Esophagus squamous epithelium (tissue), 5 donors: ENCODE results near the gene NOM1. TPM values are rescaled to one million over a fixed set of nuclear protein-coding genes. Genes with fewer than 3 reads are reported as not detected.

ENCODE experiments used
- DNase-seq: peaks from one replicate; lab custom pipeline; 2025; lab: John Stamatoyannopoulos, UW
- H3K27ac ChIP-seq, 4 donors: fragments of 200-600 bp; sonication (generic); one replicate each; pipeline ENCODE4 v1.5.1; 2016 to 2019; ENCODE audit warnings: mild to moderate bottlenecking in 1 of 4
- H3K27me3 ChIP-seq, 4 donors: fragments of 200-600 bp; sonication (generic); 1 replicate in 3 of 4; 2 replicates in 1 of 4; pipeline versions ENCODE4 v1.5.1 to v1.6.0; 2017 to 2021; ENCODE audit warnings: antibody characterized with exemption in 1 of 4
- H3K36me3 ChIP-seq, 3 donors: fragments of 200-600 bp; sonication (generic); one replicate each; pipeline ENCODE4 v1.5.1; 2016 to 2019
- H3K4me1 ChIP-seq, 3 donors: fragments of 200-600 bp; sonication (generic); one replicate each; pipeline ENCODE4 v1.5.1; 2017 to 2019
- H3K4me3 ChIP-seq, 4 donors: fragments of 200-600 bp; sonication (generic); 1 replicate in 3 of 4; 2 replicates in 1 of 4; pipeline ENCODE4 v1.5.1; 2016 to 2019; ENCODE audit warnings: mild to moderate bottlenecking in 2 of 4, moderate library complexity in 1 of 4
- H3K9me3 ChIP-seq, 3 donors: fragments of 200-600 bp; sonication (generic); one replicate each; pipeline ENCODE4 v1.5.1; 2016 to 2019
- POLR2A ChIP-seq, 4 donors: fragments of 450-650 bp; IDR thresholded peaks; one replicate each; pipeline ENCODE4 v1.6.1; 2017; ENCODE audit warnings: antibody characterized with exemption in 4 of 4, mild to moderate bottlenecking in 4 of 4, moderate library complexity in 3 of 4
- WGBS, 2 donors: methylation state at CpG; one replicate each; pipeline ENCODE4 v1.1.5; 2018; 5-methylcytosine and 5-hydroxymethylcytosine counted together
- intact Hi-C: fragments of 100-400 bp; cut with DNase I; formaldehyde crosslinking; loops from one replicate; pipeline ENCODE4 v1.15.0; 2022
- total RNA-seq, 4 donors: library from RNA; depleted of rRNA; stranded (reverse); fragments of >200 nt; gene quantifications; one replicate each; pipeline ENCODE4 v1.1.0, GENCODE V29; 2016
- TF ChIP-seq, protein P1 (sequence below), 6 experiments: fragments of 450-650 bp in 4 of 6; fragments of 200-600 bp in 2 of 6; sonication (generic) in 2 of 6; IDR thresholded peaks; one replicate each; pipeline ENCODE4 v1.5.1; 2016 to 2019; ENCODE audit warnings: antibody characterized with exemption in 6 of 6, mild to moderate bottlenecking in 4 of 6, moderate library complexity in 4 of 6
- donor health status: DM: yes; HTN: yes; CAD: no.

The NOM1 gene
- total RNA-seq, 4 donors from 2014 or later, result 4.6 to 26.9 (median 17.8) TPM

GRCh38 chr7:156989766-156990535 lies 40.4 kb downstream of the NOM1 start:
- Histone ChIP-seq H3K4me1 (no peaks in the 10 kb centered on the region), H3K9me3 (no peaks in the 10 kb centered on the region), H3K27me3 (peaks cover 0 to 63% (median 0%) of the 10 kb centered on the region in 4 donors), H3K4me3 (no peak overlapping the region), H3K36me3 (no peaks in the 10 kb centered on the region), H3K27ac (no peak overlapping the region)
- intact Hi-C loops, result no loop called here
- no peak for DNase-seq
- TF ChIP-seq POLR2A (IDR thresholded peaks at IDR 0.05), result no peak
- TF ChIP-seq, protein P1, sequence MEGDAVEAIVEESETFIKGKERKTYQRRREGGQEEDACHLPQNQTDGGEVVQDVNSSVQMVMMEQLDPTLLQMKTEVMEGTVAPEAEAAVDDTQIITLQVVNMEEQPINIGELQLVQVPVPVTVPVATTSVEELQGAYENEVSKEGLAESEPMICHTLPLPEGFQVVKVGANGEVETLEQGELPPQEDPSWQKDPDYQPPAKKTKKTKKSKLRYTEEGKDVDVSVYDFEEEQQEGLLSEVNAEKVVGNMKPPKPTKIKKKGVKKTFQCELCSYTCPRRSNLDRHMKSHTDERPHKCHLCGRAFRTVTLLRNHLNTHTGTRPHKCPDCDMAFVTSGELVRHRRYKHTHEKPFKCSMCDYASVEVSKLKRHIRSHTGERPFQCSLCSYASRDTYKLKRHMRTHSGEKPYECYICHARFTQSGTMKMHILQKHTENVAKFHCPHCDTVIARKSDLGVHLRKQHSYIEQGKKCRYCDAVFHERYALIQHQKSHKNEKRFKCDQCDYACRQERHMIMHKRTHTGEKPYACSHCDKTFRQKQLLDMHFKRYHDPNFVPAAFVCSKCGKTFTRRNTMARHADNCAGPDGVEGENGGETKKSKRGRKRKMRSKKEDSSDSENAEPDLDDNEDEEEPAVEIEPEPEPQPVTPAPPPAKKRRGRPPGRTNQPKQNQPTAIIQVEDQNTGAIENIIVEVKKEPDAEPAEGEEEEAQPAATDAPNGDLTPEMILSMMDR (IDR thresholded peaks at IDR 0.05), result no peak
- 69 to 78% methylated on average over 4 to 8 of the region's 25 CpGs for WGBS, 2 donors

GRCh38 chr7:156993021-156993924 lies 43.8 kb downstream of the NOM1 start:
- Histone ChIP-seq H3K9me3 (no peaks in the 10 kb centered on the region), H3K4me1 (no peaks in the 10 kb centered on the region), H3K27me3 (peaks cover 0 to 96% (median under 1%) of the 10 kb centered on the region in 4 donors), H3K36me3 (no peaks in the 10 kb centered on the region), H3K27ac (no peak overlapping the region), H3K4me3 (no peak overlapping the region)
- 50 to 67% methylated on average over 10 to 11 of the region's 32 CpGs for WGBS, 2 donors
- DNase-seq, result no peak
- intact Hi-C loops, result no loop called here
- TF ChIP-seq, protein P1 (IDR thresholded peaks at IDR 0.05), result no peak
- TF ChIP-seq POLR2A (IDR thresholded peaks at IDR 0.05), result no peak

DNA sequence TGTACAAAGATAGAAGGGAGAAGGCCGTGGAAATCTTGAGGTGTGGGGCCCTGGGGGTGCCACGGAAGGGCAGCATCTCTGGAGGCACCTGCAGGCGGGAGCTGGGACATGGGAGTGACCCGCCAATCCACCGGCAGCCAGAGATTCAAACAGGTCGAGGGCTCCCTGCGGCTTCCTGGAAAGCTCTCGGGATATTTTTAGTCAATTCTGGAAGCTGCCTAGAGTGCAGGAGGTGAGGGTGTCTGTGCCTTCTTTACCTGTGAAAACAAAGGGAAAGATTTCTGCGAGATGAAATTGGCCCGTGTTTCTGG lies 44.4 kb downstream of the NOM1 start:
- no peaks in the 10 kb centered on the region for H3K36me3 ChIP-seq
- peaks cover 0 to under 1% (median 0%) of the 10 kb centered on the region in 3 donors for H3K4me1 ChIP-seq
- H3K27ac ChIP-seq, result no peak overlapping the region
- TF ChIP-seq, protein P1 (IDR thresholded peaks at IDR 0.05), result no peak
- no peak for TF ChIP-seq POLR2A (IDR thresholded peaks at IDR 0.05)
- no peaks in the 10 kb centered on the region for H3K9me3 ChIP-seq
- intact Hi-C loops, result no loop called here
- WGBS, 2 donors, result 70 to 80% methylated on average over 10 of the region's 10 CpGs
- DNase-seq, result no peak
- H3K27me3 ChIP-seq, result peaks cover 0 to 96% (median 1%) of the 10 kb centered on the region in 4 donors
- H3K4me3 ChIP-seq, result no peak overlapping the region

- intact Hi-C loops, result no loop called here
- 84 to 92% methylated on average over 5 of the region's 8 CpGs for WGBS, 2 donors
- Histone ChIP-seq H3K4me1 (peaks cover 0 to 5% (median 4%) of the 10 kb centered on the region in 3 donors), H3K9me3 (no peaks in the 10 kb centered on the region), H3K27me3 (peaks cover 0 to 97% (median 3%) of the 10 kb centered on the region in 4 donors), H3K4me3 (no peak overlapping the region), H3K27ac (no peak overlapping the region), H3K36me3 (no peaks in the 10 kb centered on the region)
- no peak for TF ChIP-seq POLR2A (IDR thresholded peaks at IDR 0.05)
- TF ChIP-seq, protein P1 (IDR thresholded peaks at IDR 0.05), result no peak
- DNase-seq, result no peak
Observed at GRCh38 chr7:156994417-156994816, 44.9 kb downstream of the NOM1 start.
